ENCODE measurements around the gene TRIM6. TPM values are rescaled to one million over a fixed set of nuclear protein-coding genes. Genes with fewer than 3 reads are reported as not detected.
A peak's percentile ranks its signal among the peaks of the same experiment; 100 is the strongest.

The TRIM6 gene
- total RNA-seq, 1 experiment from 2014 or later: 10.1 TPM

- Histone ChIP-seq H3K9me2 (replicated peaks; ENCODE audit: low read length) (no peaks in the 10 kb centered on the region), H3K27ac (ENCODE audit: low read length) (no peak overlapping the region), H2AFZ (ENCODE audit: low read length) (no peak overlapping the region), H3F3A (ENCODE audit: low read length, unreplicated experiment) (no peaks in the 10 kb centered on the region), H3K4me2 (ENCODE audit: low read length) (no peak overlapping the region), H3K27me3 (ENCODE audit: low read length) (no peaks in the 10 kb centered on the region), H4K20me1 (ENCODE audit: low read length) (no peaks in the 10 kb centered on the region), H3K4me1 (ENCODE audit: insufficient read depth, low read length) (no peaks in the 10 kb centered on the region), H3K4me3 (ENCODE audit: low read length) (no peak overlapping the region), H3K9ac (ENCODE audit: low read length) (no peak overlapping the region), H3K36me3 (ENCODE audit: low read depth, low read length) (no peaks in the 10 kb centered on the region), H3K79me2 (ENCODE audit: low read length) (no peaks in the 10 kb centered on the region), H3K9me3 (ENCODE audit: low read length) (no peaks in the 10 kb centered on the region)
- DNase-seq (peak; percentile 26), ATAC-seq (no peak)
- ChIA-PET CTCF (no interaction called here), POLR2A (ENCODE audit: unreplicated experiment) (no interaction called here)
- no TSS peak for BruUV-seq (replicated peaks)
- TF ChIP-seq EZH2phosphoT487 (IDR thresholded peaks at IDR 0.05; ENCODE audit: borderline replicate concordance, low read length): no peak
- TF ChIP-seq EZH2 (IDR thresholded peaks at IDR 0.05; ENCODE audit: low read length, unreplicated experiment): no peak
- TF ChIP-seq CTCF (conservative IDR thresholded peaks at IDR 0.05; ENCODE audit: low read depth, low read length): peak; percentile 51
- intact Hi-C loops (cut with micrococcal nuclease): no loop called here
Measured at GRCh38 chr11:5611627-5612026, 15.2 kb downstream of the TRIM6 start.

DNA sequence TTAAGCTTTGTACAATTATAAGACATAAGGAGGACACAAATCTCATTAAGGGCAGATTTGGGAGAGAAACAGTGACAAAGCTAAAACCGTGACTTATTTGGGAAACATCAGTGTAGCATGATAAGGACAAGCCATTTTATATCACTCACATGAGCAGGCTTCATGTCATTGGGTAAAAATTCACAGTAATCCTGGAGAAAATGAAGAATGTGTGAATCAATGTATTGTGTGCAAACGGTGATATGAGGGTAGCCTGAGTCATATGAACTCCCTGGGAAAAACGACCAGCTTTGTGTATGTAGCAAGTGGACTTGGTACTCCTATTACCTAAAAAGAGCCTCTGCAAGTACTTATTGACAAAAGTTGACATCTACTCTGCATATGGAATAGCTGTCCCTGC, 22.4 kb downstream of the TRIM6 start:
- peaks cover 46% of the 10 kb centered on the region for H3K4me1 ChIP-seq (ENCODE audit: insufficient read depth, low read length)
- TF ChIP-seq EZH2 (IDR thresholded peaks at IDR 0.05; ENCODE audit: low read length, unreplicated experiment): no peak
- no peak for TF ChIP-seq EZH2phosphoT487 (IDR thresholded peaks at IDR 0.05; ENCODE audit: borderline replicate concordance, low read length)
- no peak for TF ChIP-seq CTCF (conservative IDR thresholded peaks at IDR 0.05; ENCODE audit: low read depth, low read length)
- H2AFZ ChIP-seq (ENCODE audit: low read length): no peak overlapping the region
- ChIA-PET POLR2A (ENCODE audit: unreplicated experiment) (no interaction called here), CTCF (interaction anchor here (0.6 kb wide), 1 partner anchor 63 kb away, joined by 4 read pairs; no protein-coding TSS in a partner anchor)
- peak overlapping the region; percentile 51; the same call in 1 of the 2 replicates for H3K4me3 ChIP-seq (ENCODE audit: low read length)
- intact Hi-C loops (cut with micrococcal nuclease): no loop called here
- peak overlapping the region; percentile 86 for H3K9ac ChIP-seq (ENCODE audit: low read length)
- BruUV-seq (replicated peaks): no TSS peak
- DNase-seq: peak; percentile 88
- no peaks in the 10 kb centered on the region for H3K36me3 ChIP-seq (ENCODE audit: low read depth, low read length)
- no peaks in the 10 kb centered on the region for H3K9me2 ChIP-seq (replicated peaks; ENCODE audit: low read length)
- H3K27me3 ChIP-seq (ENCODE audit: low read length): no peaks in the 10 kb centered on the region
- H4K20me1 ChIP-seq (ENCODE audit: low read length): no peaks in the 10 kb centered on the region
- H3F3A ChIP-seq (ENCODE audit: low read length, unreplicated experiment): peaks cover 15% of the 10 kb centered on the region
- peak overlapping the region; percentile 99 for H3K27ac ChIP-seq (ENCODE audit: low read length)
- ATAC-seq: peak; percentile 21
- H3K9me3 ChIP-seq (ENCODE audit: low read length): no peaks in the 10 kb centered on the region
- peak overlapping the region; percentile 83 for H3K4me2 ChIP-seq (ENCODE audit: low read length)
- H3K79me2 ChIP-seq (ENCODE audit: low read length): no peaks in the 10 kb centered on the region

Data from PC-3 (cell line).